ENCODE measurements around the gene SLC25A15. TPM values are rescaled to one million over a fixed set of nuclear protein-coding genes. Genes with fewer than 3 reads are reported as not detected.
"Not testable (repeated sequence)": the region's sequence is repeated elsewhere in the genome, so short reads cannot be mapped to it uniquely, and the experiment has no call there.

Gene SLC25A15
- total and polyA plus RNA-seq, 5 experiments from 2014 or later: 5.3 to 13.1 (median 11.4) TPM

GRCh38 chr13:40772765-40773473, 16.5 kb upstream of the SLC25A15 start:
- H3K27ac Mint-ChIP-seq: peak overlapping the region in 5 of 10 donors; percentile 4 to 82 (median 52)
- H3K4me3 Mint-ChIP-seq: peak overlapping the region in 8 of 10 donors; percentile 4 to 64 (median 46)
- peaks cover 20 to 53% (median 41%) of the 10 kb centered on the region in 4 donors for H3K4me1 Mint-ChIP-seq
- no peaks in the 10 kb centered on the region for H3K36me3 Mint-ChIP-seq
- no peaks in the 10 kb centered on the region for H3K9me3 Mint-ChIP-seq
- ATAC-seq (no peak), DNase-seq (no peak)
- H3K27me3 Mint-ChIP-seq: no peaks in the 10 kb centered on the region
- POLR2A ChIA-PET: interaction anchor here (1.5 kb wide), 1 partner anchor 989 kb away, joined by 3 read pairs; no protein-coding TSS in a partner anchor

DNA sequence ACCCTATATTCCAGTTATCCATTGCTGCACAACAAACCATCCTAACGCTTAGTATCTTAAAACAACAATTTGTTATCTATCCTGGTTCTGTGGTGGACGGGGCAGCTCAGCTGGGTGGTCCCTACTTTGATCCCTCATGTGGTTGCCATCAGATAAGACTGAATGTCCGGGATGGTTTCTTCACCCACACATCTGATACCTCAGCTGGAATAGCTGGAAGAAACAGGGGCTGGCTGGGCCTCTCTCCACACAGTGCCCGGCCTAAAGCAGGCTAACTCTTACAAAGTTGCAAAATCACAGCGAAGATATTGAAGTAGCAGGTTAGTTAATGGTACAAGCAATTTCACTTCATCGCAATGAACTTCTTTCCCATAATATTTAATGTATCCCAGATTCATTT, 14.7 kb upstream of the SLC25A15 start:
- POLR2A ChIA-PET: no interaction called here
- peak overlapping the region in 3 of 10 donors; percentile 63 to 93 (median 64) for H3K27ac Mint-ChIP-seq
- no peaks in the 10 kb centered on the region for H3K36me3 Mint-ChIP-seq
- H3K4me1 Mint-ChIP-seq: peaks cover 22 to 50% (median 46%) of the 10 kb centered on the region in 4 donors
- H3K27me3 Mint-ChIP-seq: no peaks in the 10 kb centered on the region
- no peak for DNase-seq
- H3K4me3 Mint-ChIP-seq: peak overlapping the region in 1 of 10 donors; percentile 22
- H3K9me3 Mint-ChIP-seq: no peaks in the 10 kb centered on the region
- no peak for ATAC-seq

DNA sequence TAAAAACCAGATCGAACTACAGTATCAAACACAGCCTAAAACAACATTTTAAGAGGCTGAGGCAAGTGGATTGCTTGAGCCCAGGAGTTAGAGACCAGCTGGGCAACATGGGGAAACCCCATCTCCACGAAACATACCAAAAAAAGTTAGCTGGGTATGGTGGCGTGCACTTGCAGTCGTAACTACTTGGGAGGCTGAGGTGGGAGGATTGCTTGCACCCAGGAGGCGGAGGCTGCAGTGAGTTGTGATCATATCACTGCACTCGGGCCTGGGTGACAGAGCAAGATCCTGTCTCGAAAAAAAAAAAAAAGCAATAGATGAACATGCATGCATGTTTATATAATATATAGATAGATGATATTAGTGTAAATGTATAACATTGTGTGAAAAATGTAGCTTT, 13.2 kb upstream of the SLC25A15 start:
- H3K36me3 Mint-ChIP-seq: no peaks in the 10 kb centered on the region
- H3K9me3 Mint-ChIP-seq: no peaks in the 10 kb centered on the region
- H3K27me3 Mint-ChIP-seq: no peaks in the 10 kb centered on the region
- POLR2A ChIA-PET: interaction anchor here (0.7 to 2.6 kb wide), 6 partner anchors 12 to 658 kb away, joined by 4 to 25 read pairs (median 6); partner anchors contain the start of gene SLC25A15
- peak overlapping the region in 9 of 10 donors; percentile 69 to 88 (median 85) for H3K4me3 Mint-ChIP-seq
- peaks cover 15 to 36% (median 34%) of the 10 kb centered on the region in 4 donors for H3K4me1 Mint-ChIP-seq
- H3K27ac Mint-ChIP-seq: peak overlapping the region; percentile 78 to 99 (median 96)
- DNase-seq (no peak), ATAC-seq (peak in 1 of 2 donors; percentile 7)

DNA sequence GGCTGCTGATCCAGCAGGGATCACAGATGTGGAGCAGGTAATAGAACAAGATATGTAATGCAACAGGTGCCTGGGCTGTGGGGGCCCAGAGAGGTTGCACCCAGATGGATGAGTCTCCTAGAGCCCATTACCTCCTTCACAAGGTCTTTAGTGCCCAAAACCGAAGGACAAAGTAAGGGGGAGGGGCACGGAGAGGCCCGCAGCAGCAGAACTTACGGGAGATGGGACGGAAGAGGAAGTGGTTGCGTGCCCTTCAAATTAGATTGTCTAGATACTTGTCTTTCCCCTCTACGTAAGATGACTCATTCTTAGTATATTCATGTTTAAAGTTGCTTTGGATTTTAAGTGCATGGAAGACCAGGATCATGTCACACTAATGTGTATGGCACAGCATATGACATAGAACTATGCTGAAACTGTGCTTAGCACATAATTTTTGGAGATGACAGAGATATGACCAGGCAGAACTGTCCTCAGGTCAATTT, 12.7 kb upstream of the SLC25A15 start:
- H3K27me3 Mint-ChIP-seq: no peaks in the 10 kb centered on the region
- H3K36me3 Mint-ChIP-seq: no peaks in the 10 kb centered on the region
- POLR2A ChIA-PET: interaction anchor here (1.3 to 2.6 kb wide), 5 partner anchors 9 to 227 kb away, joined by 3 to 25 read pairs (median 6); partner anchors contain the start of gene SLC25A15
- H3K9me3 Mint-ChIP-seq: no peaks in the 10 kb centered on the region
- peaks cover 17 to 38% (median 35%) of the 10 kb centered on the region in 4 donors for H3K4me1 Mint-ChIP-seq
- H3K27ac Mint-ChIP-seq: peak overlapping the region; percentile 87 to 99 (median 97)
- ATAC-seq (peak; percentile 88 to 95), DNase-seq (peak; percentile 38 to 84 (median 66))
- H3K4me3 Mint-ChIP-seq: peak overlapping the region; percentile 69 to 88 (median 85)

DNA sequence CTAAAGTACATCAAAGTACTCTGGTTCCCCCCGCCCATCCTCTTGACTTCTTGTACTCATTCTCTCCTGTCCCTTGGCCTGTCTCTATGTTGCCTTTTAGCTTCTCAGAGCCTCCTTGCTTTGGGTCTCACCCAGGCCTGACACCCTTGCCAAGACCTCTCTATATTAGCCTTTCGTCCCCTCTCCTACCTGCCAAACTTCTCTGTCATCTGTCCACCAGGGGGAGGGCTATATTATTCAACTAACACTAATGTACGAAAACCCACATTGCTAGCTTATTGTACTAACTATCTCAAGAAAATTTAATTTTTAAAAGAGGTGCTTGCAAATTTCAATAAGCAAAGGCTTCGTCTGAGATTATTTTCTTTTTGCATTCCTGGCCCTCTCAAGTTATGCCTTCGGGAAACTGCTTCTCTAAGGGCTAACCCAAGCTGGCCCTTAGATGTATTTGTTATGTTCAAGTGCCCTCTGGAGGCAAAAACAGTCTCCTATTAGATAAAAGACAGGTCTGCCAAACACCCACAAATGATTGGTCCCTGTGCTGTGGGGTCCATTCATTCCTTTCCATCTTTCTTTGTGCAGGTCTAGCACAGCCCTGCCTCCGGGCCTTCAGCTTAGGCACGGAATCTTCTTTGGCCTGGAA, 12.1 kb upstream of the SLC25A15 start:
- H3K27me3 Mint-ChIP-seq: no peaks in the 10 kb centered on the region
- ATAC-seq (peak; percentile 57 to 71), DNase-seq (peak in 5 of 10 donors; percentile 24 to 62 (median 43))
- no peaks in the 10 kb centered on the region for H3K36me3 Mint-ChIP-seq
- H3K9me3 Mint-ChIP-seq: no peaks in the 10 kb centered on the region
- H3K4me3 Mint-ChIP-seq: peak overlapping the region; percentile 69 to 88 (median 85)
- peaks cover 18 to 39% (median 36%) of the 10 kb centered on the region in 4 donors for H3K4me1 Mint-ChIP-seq
- POLR2A ChIA-PET: interaction anchor here (1.3 to 2.6 kb wide), 5 partner anchors 9 to 226 kb away, joined by 3 to 25 read pairs (median 6); partner anchors contain the start of gene SLC25A15
- peak overlapping the region; percentile 87 to 99 (median 97) for H3K27ac Mint-ChIP-seq

DNA sequence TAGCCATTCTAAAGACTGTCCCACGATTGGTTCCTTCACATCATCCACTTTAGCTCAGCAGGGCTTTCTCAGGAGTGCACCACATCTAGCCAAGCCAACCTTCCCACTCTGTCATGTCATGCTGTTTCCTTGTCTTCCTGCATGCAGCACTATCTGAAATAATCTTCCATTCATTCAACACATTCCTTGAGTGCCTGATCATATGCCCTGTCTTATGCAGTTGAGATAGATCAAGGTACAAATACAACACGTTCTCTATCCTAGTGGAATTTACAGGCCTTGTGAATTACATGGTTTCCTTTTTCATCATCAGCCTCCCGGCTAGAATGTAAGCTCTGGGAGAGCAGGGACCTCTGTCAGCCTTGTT, 11.6 kb upstream of the SLC25A15 start:
- Mint-ChIP-seq H3K4me1 (peaks cover 18 to 39% (median 35%) of the 10 kb centered on the region in 4 donors), H3K9me3 (no peaks in the 10 kb centered on the region), H3K36me3 (no peaks in the 10 kb centered on the region), H3K4me3 (peak overlapping the region in 9 of 10 donors; percentile 29 to 88 (median 82)), H3K27ac (peak overlapping the region; percentile 87 to 99 (median 97)), H3K27me3 (no peaks in the 10 kb centered on the region)
- POLR2A ChIA-PET: interaction anchor here (1.4 to 2.6 kb wide), 4 partner anchors 8 to 144 kb away, joined by 3 to 25 read pairs (median 6); partner anchors contain the start of gene SLC25A15
- DNase-seq (no peak), ATAC-seq (no peak)

- Mint-ChIP-seq H3K4me1 (peaks cover 18 to 39% (median 35%) of the 10 kb centered on the region in 4 donors), H3K27ac (peak overlapping the region in 9 of 10 donors; percentile 38 to 93 (median 77)), H3K27me3 (no peaks in the 10 kb centered on the region), H3K9me3 (no peaks in the 10 kb centered on the region), H3K4me3 (peak overlapping the region in 2 of 10 donors; percentile 7 to 21), H3K36me3 (no peaks in the 10 kb centered on the region)
- DNase-seq: no peak
- no peak for ATAC-seq
- POLR2A ChIA-PET: interaction anchor here (0.7 to 1.5 kb wide), 2 partner anchors 10 to 18 kb away, joined by 5 read pairs; partner anchors contain the start of gene SLC25A15
These were observed 10.4 kb upstream of the SLC25A15 start for GRCh38 chr13:40779049-40779448.

- DNase-seq (no peak), ATAC-seq (no peak)
- Mint-ChIP-seq H3K36me3 (no peaks in the 10 kb centered on the region), H3K4me3 (no peak overlapping the region), H3K9me3 (no peaks in the 10 kb centered on the region), H3K27me3 (no peaks in the 10 kb centered on the region), H3K27ac (peak overlapping the region in 4 of 10 donors; percentile 25 to 70 (median 34)), H3K4me1 (peaks cover 18 to 39% (median 35%) of the 10 kb centered on the region in 4 donors)
- POLR2A ChIA-PET: interaction anchor here (0.7 to 1.5 kb wide), 3 partner anchors 9 to 20 kb away, joined by 3 to 5 read pairs (median 4); partner anchors contain the start of genes MRPS31 and SLC25A15
These were observed 9.6 kb upstream of the SLC25A15 start for GRCh38 chr13:40779796-40780285.

DNA sequence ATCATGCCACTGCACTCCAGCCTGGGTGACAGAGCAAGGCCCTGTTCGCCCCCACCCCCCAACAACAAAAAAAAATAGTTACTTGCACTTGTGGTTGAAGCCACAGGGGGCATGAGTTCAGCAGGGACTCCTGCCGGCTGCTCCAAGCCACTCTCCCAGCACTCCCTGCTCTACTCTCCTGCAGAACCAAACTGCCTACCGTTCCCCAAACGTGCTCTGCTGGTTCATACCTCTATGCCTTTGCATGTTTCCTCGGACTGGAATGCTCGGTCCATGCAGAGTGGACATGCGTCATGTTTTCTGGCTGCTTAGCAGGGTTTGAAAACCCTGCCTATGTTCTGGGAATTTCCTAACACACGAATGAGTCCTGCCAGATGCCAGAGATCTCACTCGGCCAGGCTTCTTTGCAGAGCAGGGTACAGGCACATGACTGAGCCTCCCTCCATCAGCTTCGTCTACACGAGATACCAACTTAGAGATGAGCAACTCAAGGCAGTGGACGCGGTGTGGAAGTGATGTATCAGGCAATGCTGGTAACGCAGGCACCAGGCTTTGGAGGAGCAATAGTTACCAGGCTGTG, 8.5 kb upstream of the SLC25A15 start:
- Mint-ChIP-seq H3K9me3 (no peaks in the 10 kb centered on the region), H3K27me3 (no peaks in the 10 kb centered on the region), H3K4me1 (peaks cover 17 to 35% (median 30%) of the 10 kb centered on the region in 4 donors), H3K4me3 (no peak overlapping the region), H3K36me3 (no peaks in the 10 kb centered on the region), H3K27ac (peak overlapping the region in 1 of 10 donors; percentile 51)
- no peak for DNase-seq
- POLR2A ChIA-PET: interaction anchor here (0.9 kb wide), 1 partner anchor 10 kb away, joined by 3 read pairs; the partner anchor contains the start of gene MRPS31
- no peak for ATAC-seq

- no peak for ATAC-seq
- DNase-seq: no peak
- Mint-ChIP-seq H3K4me3 (no peak overlapping the region), H3K36me3 (no peaks in the 10 kb centered on the region), H3K9me3 (no peaks in the 10 kb centered on the region), H3K4me1 (peaks cover 13 to 33% (median 28%) of the 10 kb centered on the region in 4 donors), H3K27me3 (no peaks in the 10 kb centered on the region), H3K27ac (peak overlapping the region in 6 of 10 donors; percentile 26 to 75 (median 62))
- POLR2A ChIA-PET: no interaction called here
These were observed 7.7 kb upstream of the SLC25A15 start for GRCh38 chr13:40781717-40782116.

DNA sequence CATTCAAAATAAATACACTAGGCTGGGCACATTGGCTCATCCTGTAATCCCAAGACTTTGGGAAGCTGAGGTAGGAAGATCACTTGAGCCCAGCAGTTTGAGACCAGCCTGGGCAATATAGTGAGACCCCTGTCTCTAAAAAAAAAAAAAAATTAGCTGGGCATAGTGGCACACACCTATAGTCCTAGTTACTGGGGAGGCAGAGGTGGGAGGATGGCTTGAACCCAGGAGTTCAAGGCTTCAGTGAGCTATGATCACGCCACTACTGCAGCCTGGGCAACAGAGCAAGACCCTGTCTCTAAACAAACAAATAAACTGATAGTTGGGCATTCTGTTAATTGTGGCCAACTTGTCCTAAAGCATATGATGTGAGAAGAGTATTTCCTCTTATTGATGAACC, 6.4 kb upstream of the SLC25A15 start:
- not testable (repeated sequence) for DNase-seq

GRCh38 chr13:40784540-40784939, 4.9 kb upstream of the SLC25A15 start:
- no peaks in the 10 kb centered on the region for H3K9me3 Mint-ChIP-seq
- POLR2A ChIA-PET: no interaction called here
- no peak overlapping the region for H3K4me3 Mint-ChIP-seq
- H3K36me3 Mint-ChIP-seq: no peaks in the 10 kb centered on the region
- H3K4me1 Mint-ChIP-seq: peaks cover 2 to 28% (median 17%) of the 10 kb centered on the region in 4 donors
- no peaks in the 10 kb centered on the region for H3K27me3 Mint-ChIP-seq
- ATAC-seq: no peak
- H3K27ac Mint-ChIP-seq: no peak overlapping the region
- DNase-seq: no peak

More for the DNA sequence above, 6.4 kb upstream of the SLC25A15 start:
- POLR2A ChIA-PET: interaction anchor here (0.7 kb wide), 1 partner anchor 1089 kb away, joined by 3 read pairs; no protein-coding TSS in a partner anchor
- peaks cover 5 to 30% (median 21%) of the 10 kb centered on the region in 4 donors for H3K4me1 Mint-ChIP-seq
- not testable (repeated sequence) for H3K36me3 Mint-ChIP-seq, H3K27me3 Mint-ChIP-seq, H3K27ac Mint-ChIP-seq, H3K4me3 Mint-ChIP-seq, ATAC-seq, H3K9me3 Mint-ChIP-seq
